ENCODE data around the gene C2CD4B.

Gene C2CD4B

DNA sequence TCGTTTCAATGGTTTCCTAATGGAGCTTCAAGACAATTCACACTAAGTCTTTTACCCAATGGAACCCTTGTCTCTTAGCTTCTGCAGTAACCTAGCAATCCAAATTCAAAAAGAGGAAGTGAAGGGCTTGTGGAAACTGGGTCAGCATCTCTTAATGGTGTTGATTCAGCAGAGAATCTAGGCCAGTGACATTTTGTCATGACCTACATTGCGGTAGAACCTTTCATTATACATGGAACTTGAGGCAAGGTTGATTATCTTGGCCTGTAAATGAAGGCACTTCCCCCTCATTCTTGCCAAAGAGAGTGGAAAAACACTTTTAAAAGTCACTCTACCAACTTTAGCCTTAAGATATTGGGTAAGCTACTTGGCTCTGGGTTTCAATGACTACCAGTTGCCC lies 42.8 kb downstream of the C2CD4B start (continued):
- TF ChIP-seq ZNF148 (tag by site-specific recombination; IDR thresholded peaks at IDR 0.05; ENCODE audit: borderline replicate concordance) (no peak), SCRT1 (tag by site-specific recombination; IDR thresholded peaks at IDR 0.05; ENCODE audit: borderline replicate concordance) (no peak), ZBTB17 (tag by site-specific recombination; IDR thresholded peaks at IDR 0.05) (no peak), RBAK (tag by site-specific recombination; IDR thresholded peaks at IDR 0.05) (no peak), TCF7L2 (IDR thresholded peaks at IDR 0.05; ENCODE audit: borderline replicate concordance, low read depth, low read length) (no peak), ZNF677 (tag by site-specific recombination; IDR thresholded peaks at IDR 0.05) (no peak), ZNF776 (tag by site-specific recombination; IDR thresholded peaks at IDR 0.05; ENCODE audit: borderline replicate concordance) (no peak), KLF16 (tag by site-specific recombination; IDR thresholded peaks at IDR 0.05) (no peak)

- no peak overlapping the region for H3K27ac ChIP-seq (ENCODE audit: extremely low read depth, low read depth, low read length)
- no peak overlapping the region for H3K4me3 ChIP-seq (ENCODE audit: low read depth, low read length)
- no peaks in the 10 kb centered on the region for H3K36me3 ChIP-seq (ENCODE audit: control insufficient read depth in 2 of 2, insufficient read depth in 1 of 2, low read length in 2 of 2)
- POLR2A ChIA-PET = no interaction called here
- H3K9me3 ChIP-seq (ENCODE audit: control insufficient read depth, insufficient read depth, low read depth, low read length) = no peaks in the 10 kb centered on the region
- H3K4me1 ChIP-seq (ENCODE audit: control insufficient read depth, insufficient read depth, low read length) = no peaks in the 10 kb centered on the region
- CTCF ChIA-PET = interaction anchor here (0.6 kb wide), 1 partner anchor 249 kb away, joined by 3 read pairs; no protein-coding TSS in a partner anchor
- no peak for TF ChIP-seq ZNF324 (tag by site-specific recombination; IDR thresholded peaks at IDR 0.05)
- TF ChIP-seq ZBTB44 (tag by site-specific recombination; IDR thresholded peaks at IDR 0.05) = no peak
- TF ChIP-seq, protein P1, sequence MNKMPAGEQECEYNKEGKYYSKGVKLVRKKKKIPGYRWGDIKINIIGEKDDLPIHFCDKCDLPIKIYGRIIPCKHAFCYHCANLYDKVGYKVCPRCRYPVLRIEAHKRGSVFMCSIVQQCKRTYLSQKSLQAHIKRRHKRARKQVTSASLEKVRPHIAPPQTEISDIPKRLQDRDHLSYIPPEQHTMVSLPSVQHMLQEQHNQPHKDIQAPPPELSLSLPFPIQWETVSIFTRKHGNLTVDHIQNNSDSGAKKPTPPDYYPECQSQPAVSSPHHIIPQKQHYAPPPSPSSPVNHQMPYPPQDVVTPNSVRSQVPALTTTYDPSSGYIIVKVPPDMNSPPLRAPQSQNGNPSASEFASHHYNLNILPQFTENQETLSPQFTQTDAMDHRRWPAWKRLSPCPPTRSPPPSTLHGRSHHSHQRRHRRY (tag by site-specific recombination; IDR thresholded peaks at IDR 0.05) = no peak
- TF ChIP-seq ZNF544 (tag by site-specific recombination; IDR thresholded peaks at IDR 0.05) = no peak
- no peak for TF ChIP-seq ZNF221 (tag by site-specific recombination; IDR thresholded peaks at IDR 0.05; ENCODE audit: borderline replicate concordance)
- TF ChIP-seq OSR2 (tag by site-specific recombination; IDR thresholded peaks at IDR 0.05) = no peak
- TF ChIP-seq FEZF1 (tag by site-specific recombination; IDR thresholded peaks at IDR 0.05) = no peak
- no peak for TF ChIP-seq ZNF148 (tag by site-specific recombination; IDR thresholded peaks at IDR 0.05; ENCODE audit: borderline replicate concordance)
- TF ChIP-seq, protein P2, sequence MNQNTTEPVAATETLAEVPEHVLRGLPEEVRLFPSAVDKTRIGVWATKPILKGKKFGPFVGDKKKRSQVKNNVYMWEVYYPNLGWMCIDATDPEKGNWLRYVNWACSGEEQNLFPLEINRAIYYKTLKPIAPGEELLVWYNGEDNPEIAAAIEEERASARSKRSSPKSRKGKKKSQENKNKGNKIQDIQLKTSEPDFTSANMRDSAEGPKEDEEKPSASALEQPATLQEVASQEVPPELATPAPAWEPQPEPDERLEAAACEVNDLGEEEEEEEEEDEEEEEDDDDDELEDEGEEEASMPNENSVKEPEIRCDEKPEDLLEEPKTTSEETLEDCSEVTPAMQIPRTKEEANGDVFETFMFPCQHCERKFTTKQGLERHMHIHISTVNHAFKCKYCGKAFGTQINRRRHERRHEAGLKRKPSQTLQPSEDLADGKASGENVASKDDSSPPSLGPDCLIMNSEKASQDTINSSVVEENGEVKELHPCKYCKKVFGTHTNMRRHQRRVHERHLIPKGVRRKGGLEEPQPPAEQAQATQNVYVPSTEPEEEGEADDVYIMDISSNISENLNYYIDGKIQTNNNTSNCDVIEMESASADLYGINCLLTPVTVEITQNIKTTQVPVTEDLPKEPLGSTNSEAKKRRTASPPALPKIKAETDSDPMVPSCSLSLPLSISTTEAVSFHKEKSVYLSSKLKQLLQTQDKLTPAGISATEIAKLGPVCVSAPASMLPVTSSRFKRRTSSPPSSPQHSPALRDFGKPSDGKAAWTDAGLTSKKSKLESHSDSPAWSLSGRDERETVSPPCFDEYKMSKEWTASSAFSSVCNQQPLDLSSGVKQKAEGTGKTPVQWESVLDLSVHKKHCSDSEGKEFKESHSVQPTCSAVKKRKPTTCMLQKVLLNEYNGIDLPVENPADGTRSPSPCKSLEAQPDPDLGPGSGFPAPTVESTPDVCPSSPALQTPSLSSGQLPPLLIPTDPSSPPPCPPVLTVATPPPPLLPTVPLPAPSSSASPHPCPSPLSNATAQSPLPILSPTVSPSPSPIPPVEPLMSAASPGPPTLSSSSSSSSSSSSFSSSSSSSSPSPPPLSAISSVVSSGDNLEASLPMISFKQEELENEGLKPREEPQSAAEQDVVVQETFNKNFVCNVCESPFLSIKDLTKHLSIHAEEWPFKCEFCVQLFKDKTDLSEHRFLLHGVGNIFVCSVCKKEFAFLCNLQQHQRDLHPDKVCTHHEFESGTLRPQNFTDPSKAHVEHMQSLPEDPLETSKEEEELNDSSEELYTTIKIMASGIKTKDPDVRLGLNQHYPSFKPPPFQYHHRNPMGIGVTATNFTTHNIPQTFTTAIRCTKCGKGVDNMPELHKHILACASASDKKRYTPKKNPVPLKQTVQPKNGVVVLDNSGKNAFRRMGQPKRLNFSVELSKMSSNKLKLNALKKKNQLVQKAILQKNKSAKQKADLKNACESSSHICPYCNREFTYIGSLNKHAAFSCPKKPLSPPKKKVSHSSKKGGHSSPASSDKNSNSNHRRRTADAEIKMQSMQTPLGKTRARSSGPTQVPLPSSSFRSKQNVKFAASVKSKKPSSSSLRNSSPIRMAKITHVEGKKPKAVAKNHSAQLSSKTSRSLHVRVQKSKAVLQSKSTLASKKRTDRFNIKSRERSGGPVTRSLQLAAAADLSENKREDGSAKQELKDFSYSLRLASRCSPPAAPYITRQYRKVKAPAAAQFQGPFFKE (tag by site-specific recombination; IDR thresholded peaks at IDR 0.05; ENCODE audit: borderline replicate concordance) = no peak
- TF ChIP-seq, protein P3, sequence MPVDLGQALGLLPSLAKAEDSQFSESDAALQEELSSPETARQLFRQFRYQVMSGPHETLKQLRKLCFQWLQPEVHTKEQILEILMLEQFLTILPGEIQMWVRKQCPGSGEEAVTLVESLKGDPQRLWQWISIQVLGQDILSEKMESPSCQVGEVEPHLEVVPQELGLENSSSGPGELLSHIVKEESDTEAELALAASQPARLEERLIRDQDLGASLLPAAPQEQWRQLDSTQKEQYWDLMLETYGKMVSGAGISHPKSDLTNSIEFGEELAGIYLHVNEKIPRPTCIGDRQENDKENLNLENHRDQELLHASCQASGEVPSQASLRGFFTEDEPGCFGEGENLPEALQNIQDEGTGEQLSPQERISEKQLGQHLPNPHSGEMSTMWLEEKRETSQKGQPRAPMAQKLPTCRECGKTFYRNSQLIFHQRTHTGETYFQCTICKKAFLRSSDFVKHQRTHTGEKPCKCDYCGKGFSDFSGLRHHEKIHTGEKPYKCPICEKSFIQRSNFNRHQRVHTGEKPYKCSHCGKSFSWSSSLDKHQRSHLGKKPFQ (tag by site-specific recombination; IDR thresholded peaks at IDR 0.05) = no peak
- TF ChIP-seq, protein P4, sequence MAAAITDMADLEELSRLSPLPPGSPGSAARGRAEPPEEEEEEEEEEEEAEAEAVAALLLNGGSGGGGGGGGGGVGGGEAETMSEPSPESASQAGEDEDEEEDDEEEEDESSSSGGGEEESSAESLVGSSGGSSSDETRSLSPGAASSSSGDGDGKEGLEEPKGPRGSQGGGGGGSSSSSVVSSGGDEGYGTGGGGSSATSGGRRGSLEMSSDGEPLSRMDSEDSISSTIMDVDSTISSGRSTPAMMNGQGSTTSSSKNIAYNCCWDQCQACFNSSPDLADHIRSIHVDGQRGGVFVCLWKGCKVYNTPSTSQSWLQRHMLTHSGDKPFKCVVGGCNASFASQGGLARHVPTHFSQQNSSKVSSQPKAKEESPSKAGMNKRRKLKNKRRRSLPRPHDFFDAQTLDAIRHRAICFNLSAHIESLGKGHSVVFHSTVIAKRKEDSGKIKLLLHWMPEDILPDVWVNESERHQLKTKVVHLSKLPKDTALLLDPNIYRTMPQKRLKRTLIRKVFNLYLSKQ (tag by site-specific recombination; IDR thresholded peaks at IDR 0.05; ENCODE audit: borderline replicate concordance) = no peak
Observed at GRCh38 chr15:62121273-62122015, 43.6 kb downstream of the C2CD4B start.

Data from HEK293 (cell line).